RWPE1 (cell line): Measurements from ENCODE around the gene PITPNB.

Source experiments
- CTCF ChIA-PET: fragments of 350-600 bp; sonication (Branson Sonifier 250); formaldehyde crosslinking; extraction: SDS; loops from one replicate; lab custom pipeline; 2021; lab: Yijun Ruan, JAX
- POLR2A ChIA-PET: fragments of 400-600 bp; formaldehyde crosslinking; extraction: SDS; loops from one replicate; lab custom pipeline; 2020; ENCODE audit warnings: antibody characterized with exemption; ENCODE audit not compliant: low non-redundant PET; lab: Yijun Ruan, JAX
- DNase-seq: peaks from one replicate; pipeline ENCODE4 v3.0.0; 2012; ENCODE audit warnings: low spot score
- H3K27ac ChIP-seq: fragments of 450-650 bp; 2 replicates; pipeline ENCODE4 v1.5.1; 2017
- TF ChIP-seq, protein P1 (sequence below): fragments of 450-650 bp; conservative IDR thresholded peaks from 2 replicates; pipeline ENCODE4 v1.5.1; 2017; ENCODE audit warnings: low read depth, mild to moderate bottlenecking

Gene PITPNB

GRCh38 chr22:27829620-27830019, 89.4 kb downstream of the PITPNB start:
- ChIA-PET CTCF (no interaction called here), POLR2A (no interaction called here)
- TF ChIP-seq, protein P1, sequence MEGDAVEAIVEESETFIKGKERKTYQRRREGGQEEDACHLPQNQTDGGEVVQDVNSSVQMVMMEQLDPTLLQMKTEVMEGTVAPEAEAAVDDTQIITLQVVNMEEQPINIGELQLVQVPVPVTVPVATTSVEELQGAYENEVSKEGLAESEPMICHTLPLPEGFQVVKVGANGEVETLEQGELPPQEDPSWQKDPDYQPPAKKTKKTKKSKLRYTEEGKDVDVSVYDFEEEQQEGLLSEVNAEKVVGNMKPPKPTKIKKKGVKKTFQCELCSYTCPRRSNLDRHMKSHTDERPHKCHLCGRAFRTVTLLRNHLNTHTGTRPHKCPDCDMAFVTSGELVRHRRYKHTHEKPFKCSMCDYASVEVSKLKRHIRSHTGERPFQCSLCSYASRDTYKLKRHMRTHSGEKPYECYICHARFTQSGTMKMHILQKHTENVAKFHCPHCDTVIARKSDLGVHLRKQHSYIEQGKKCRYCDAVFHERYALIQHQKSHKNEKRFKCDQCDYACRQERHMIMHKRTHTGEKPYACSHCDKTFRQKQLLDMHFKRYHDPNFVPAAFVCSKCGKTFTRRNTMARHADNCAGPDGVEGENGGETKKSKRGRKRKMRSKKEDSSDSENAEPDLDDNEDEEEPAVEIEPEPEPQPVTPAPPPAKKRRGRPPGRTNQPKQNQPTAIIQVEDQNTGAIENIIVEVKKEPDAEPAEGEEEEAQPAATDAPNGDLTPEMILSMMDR, result no peak
- DNase-seq, result no peak
- H3K27ac ChIP-seq, result no peak overlapping the region

DNA sequence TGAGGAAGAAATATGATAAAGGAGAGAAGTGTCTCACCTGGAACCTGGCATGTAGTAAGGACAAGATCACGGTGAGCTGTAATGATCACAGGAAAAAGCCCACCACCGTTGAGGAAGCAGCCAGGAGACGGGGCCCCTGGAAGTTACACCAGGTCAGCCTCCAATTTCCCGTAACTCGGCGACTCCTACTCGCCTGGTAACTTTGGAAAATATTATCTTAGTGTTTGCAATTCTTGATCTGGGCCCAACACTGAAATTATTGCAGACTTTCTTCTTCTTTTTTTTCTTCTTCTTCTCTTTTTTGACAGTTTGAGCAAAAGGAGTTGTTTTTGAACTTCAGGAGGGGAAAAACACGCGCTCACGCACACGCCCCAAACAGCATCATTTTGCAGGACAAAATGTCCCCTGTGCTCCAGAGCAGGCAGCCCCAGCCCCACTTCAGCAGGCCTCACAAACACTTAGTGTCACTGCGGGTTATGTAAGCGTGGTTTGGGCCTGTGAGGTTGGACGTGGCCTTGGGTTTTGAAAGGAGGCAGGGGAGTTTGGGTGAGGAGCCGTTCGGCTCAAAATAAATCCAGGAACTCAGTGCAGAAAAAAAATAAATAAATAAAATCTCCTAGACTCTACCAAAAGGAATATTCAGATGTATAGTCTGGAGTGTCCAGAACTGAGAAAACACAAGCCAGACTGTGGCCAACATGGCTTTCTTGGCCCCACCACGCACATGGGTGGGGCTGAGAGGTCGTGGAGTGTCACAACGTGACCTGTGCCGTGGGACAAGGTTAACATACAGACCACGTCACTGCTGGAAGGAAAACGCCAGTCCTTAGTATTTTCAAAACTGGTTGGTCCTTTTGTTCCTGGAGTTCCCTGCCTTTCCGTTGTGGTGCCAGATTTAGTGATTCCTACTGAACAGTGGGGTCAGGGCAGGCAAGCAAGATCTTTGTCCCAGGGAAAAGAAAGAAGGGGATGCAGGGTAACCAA, 91.2 kb downstream of the PITPNB start:
- no peak for DNase-seq
- CTCF ChIA-PET, result interaction anchor here (0.7 kb wide), 1 partner anchor 185 kb away, joined by 3 read pairs; no protein-coding TSS in a partner anchor
- H3K27ac ChIP-seq, result no peak overlapping the region
- TF ChIP-seq, protein P1, result no peak
- POLR2A ChIA-PET, result no interaction called here

- TF ChIP-seq, protein P1, result no peak; the same call in 1 of the 2 replicates
- H3K27ac ChIP-seq, result no peak overlapping the region
- ChIA-PET CTCF (no interaction called here), POLR2A (no interaction called here)
- DNase-seq, result no peak
Observed at GRCh38 chr22:27825174-27825573, 93.9 kb downstream of the PITPNB start.

GRCh38 chr22:27823221-27823620, 95.8 kb downstream of the PITPNB start:
- CTCF ChIA-PET, result no interaction called here
- TF ChIP-seq, protein P1, result no peak
- POLR2A ChIA-PET, result no interaction called here
- DNase-seq, result no peak
- no peak overlapping the region for H3K27ac ChIP-seq

GRCh38 chr22:27820896-27821866, 97.9 kb downstream of the PITPNB start:
- DNase-seq, result no peak
- no peak overlapping the region for H3K27ac ChIP-seq
- ChIA-PET POLR2A (no interaction called here), CTCF (interaction anchor here (0.6 to 0.7 kb wide), 2 partner anchors 11 to 40 kb away, joined by 4 read pairs; no protein-coding TSS in a partner anchor)
- TF ChIP-seq, protein P1, result no peak

DNA sequence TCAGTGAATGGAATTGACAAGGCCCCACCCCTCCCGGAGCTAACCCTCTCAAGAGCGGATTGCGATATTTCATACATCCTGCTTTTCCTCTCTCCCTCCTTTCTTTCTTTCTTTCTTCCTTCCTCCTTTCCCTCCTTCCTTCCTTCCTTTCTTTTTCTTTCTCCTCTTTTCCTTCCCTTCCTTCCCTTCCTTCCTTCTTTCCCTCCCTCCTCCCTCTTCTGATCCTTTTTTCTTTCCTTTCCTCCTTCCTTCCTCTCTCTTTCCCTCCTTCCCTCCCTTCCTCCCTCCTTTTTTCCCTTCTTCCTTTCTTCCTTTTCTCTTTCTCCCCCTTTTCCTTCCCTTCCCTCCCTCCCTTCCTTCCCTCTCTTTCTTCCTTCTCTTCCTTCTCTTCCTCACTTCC, 102.5 kb downstream of the PITPNB start:
- no peak for DNase-seq
- TF ChIP-seq, protein P1, result no peak
- H3K27ac ChIP-seq, result no peak overlapping the region
- ChIA-PET POLR2A (no interaction called here), CTCF (no interaction called here)
